ENCODE data around the gene TRIP12.

GRCh38 chr2:229857634-229858033 is 64.2 kb downstream of the TRIP12 start:
- TF ChIP-seq CTCF (IDR thresholded peaks at IDR 0.05) (no peak), POLR2A (IDR thresholded peaks at IDR 0.05) (no peak), POLR2AphosphoS5 (IDR thresholded peaks at IDR 0.05) (no peak)
